GM13977 (cell line): ENCODE measurements around the gene WBP11.

Experiments
- DNase-seq: peaks from one replicate; pipeline ENCODE4 v3.0.0; 2012; ENCODE audit warnings: low spot score
- CTCF ChIP-seq: IDR thresholded peaks from 2 replicates; pipeline ENCODE4 v1.5.1; 2012; ENCODE audit warnings: mild to moderate bottlenecking, control low read depth; ENCODE audit not compliant: insufficient read depth; ENCODE audit errors: extremely low read depth, missing control alignments
- in situ Hi-C: fragments of 300-500 bp; cut with MboI; formaldehyde crosslinking; loops from one replicate; pipeline ENCODE4 v1.12.0; 2022; ENCODE audit warnings: low sequenced_read_pairs, low pct_unique_long_range_greater_than_20kb, mixed read lengths, inconsistent platforms; ENCODE audit not compliant: unreplicated experiment

The WBP11 gene

GRCh38 chr12:14845350-14845750 lies 42.1 kb upstream of the WBP11 start:
- DNase-seq: peak; percentile 58
- in situ Hi-C loops: loop anchor here (5.0 kb wide), 1 partner anchor 152 kb away; no protein-coding TSS in a partner anchor
- peak; percentile 79 for TF ChIP-seq CTCF

GRCh38 chr12:14844401-14844800 lies 41.1 kb upstream of the WBP11 start:
- in situ Hi-C loops: no loop called here
- TF ChIP-seq CTCF: no peak
- DNase-seq: no peak

- no peak for TF ChIP-seq CTCF
- in situ Hi-C loops: no loop called here
- no peak for DNase-seq
These were observed 40.2 kb upstream of the WBP11 start, which contains the start of gene ART4 for GRCh38 chr12:14843425-14843887. Gene ART4, minus strand, starts transcription at chr12:14843526. Its CDS starts 413 bp downstream, at chr12:14843113.

- in situ Hi-C loops: no loop called here
- TF ChIP-seq CTCF: no peak
- DNase-seq: no peak
These were observed 39.0 kb upstream of the WBP11 start for GRCh38 chr12:14842315-14842714.

- no peak for TF ChIP-seq CTCF
- in situ Hi-C loops: no loop called here
- DNase-seq: no peak
These were observed 38.5 kb upstream of the WBP11 start for GRCh38 chr12:14841761-14842160.

- in situ Hi-C loops: no loop called here
- no peak for TF ChIP-seq CTCF
- DNase-seq: no peak
These were observed 37.3 kb upstream of the WBP11 start for GRCh38 chr12:14840616-14841015.

- DNase-seq: no peak
- in situ Hi-C loops: no loop called here
- TF ChIP-seq CTCF: no peak
These were observed 36.0 kb upstream of the WBP11 start for GRCh38 chr12:14839262-14839661.
